ENCODE measurements around the gene DNMT3A.

DNMT3A gene

DNA sequence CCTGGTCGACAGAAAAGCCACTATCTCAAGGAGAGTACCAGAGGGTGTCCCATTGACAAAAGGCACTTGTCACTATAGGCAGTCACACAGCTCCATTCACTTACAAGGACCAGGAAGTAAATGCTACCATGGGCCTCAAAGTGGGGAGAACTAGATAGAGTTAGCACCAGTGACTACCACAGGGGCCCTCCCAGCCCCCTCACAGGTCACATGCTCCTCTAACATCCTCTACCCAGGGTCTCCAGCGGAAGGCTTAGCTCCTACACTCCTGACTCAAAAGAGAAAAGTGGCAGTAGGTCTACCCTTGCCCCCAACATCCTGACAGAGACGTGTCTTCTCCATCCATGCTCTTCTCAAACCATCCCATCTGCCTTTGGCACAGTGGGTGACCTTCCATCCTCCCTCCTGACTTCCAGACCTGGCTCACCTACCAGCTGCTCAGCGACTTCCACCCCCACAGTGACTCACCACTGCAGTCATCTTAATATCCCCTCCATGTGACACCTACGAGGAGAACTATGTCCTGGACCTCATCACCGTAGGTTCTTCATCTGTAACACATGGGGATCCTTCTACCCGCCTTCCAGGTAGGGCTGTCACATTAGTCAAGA lies 5.6 kb upstream of the DNMT3A start:
- Histone ChIP-seq H3K27ac (no peak overlapping the region), H3K27me3 (ENCODE audit: insufficient read depth, low read depth, severe bottlenecking) (no peaks in the 10 kb centered on the region), H3K9me3 (ENCODE audit: severe bottlenecking) (no peaks in the 10 kb centered on the region), H3K36me3 (no peaks in the 10 kb centered on the region), H3K4me3 (ENCODE audit: low read depth, low read length) (no peak overlapping the region)
- DNase-seq, result no peak
- TF ChIP-seq, protein P1, sequence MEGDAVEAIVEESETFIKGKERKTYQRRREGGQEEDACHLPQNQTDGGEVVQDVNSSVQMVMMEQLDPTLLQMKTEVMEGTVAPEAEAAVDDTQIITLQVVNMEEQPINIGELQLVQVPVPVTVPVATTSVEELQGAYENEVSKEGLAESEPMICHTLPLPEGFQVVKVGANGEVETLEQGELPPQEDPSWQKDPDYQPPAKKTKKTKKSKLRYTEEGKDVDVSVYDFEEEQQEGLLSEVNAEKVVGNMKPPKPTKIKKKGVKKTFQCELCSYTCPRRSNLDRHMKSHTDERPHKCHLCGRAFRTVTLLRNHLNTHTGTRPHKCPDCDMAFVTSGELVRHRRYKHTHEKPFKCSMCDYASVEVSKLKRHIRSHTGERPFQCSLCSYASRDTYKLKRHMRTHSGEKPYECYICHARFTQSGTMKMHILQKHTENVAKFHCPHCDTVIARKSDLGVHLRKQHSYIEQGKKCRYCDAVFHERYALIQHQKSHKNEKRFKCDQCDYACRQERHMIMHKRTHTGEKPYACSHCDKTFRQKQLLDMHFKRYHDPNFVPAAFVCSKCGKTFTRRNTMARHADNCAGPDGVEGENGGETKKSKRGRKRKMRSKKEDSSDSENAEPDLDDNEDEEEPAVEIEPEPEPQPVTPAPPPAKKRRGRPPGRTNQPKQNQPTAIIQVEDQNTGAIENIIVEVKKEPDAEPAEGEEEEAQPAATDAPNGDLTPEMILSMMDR (IDR thresholded peaks at IDR 0.05; ENCODE audit: low read depth, low read length), result no peak

DNA sequence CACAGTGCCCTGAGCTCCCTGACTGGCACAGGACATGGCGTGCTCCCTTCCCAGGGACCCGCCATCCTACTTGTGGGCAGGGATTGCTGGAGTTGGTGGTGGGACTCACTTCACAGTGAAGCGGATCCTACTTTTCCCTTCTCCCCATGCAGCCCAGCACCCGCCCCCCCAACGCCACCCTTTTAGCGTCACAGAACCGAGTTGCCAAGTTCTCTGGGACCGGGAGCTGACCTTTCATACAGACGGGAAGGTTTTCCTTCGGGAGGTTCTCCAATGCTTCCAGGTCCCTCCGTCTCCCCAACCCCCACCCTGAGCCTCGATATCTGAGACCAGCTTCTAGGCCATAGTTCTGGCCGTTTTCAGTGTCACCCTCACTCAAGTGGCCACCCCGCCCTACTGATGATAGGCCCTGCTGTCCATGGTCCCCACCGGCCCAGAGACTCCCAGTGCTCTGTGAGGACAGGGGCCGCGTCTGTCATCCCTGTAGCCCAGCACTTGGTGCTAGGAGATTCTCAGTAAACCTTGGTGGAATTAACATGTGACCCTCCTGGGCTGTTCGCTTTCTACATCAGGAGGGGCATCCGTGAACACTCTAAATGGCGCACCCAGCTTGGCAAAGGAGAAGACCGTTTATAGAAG lies 1.6 kb upstream of the DNMT3A start:
- TF ChIP-seq, protein P1 (IDR thresholded peaks at IDR 0.05; ENCODE audit: low read depth, low read length), result no peak
- Histone ChIP-seq H3K27ac (no peak overlapping the region), H3K9me3 (ENCODE audit: severe bottlenecking) (no peaks in the 10 kb centered on the region), H3K36me3 (peaks cover 2% of the 10 kb centered on the region; the same call in 1 of the 2 replicates), H3K27me3 (ENCODE audit: insufficient read depth, low read depth, severe bottlenecking) (no peaks in the 10 kb centered on the region), H3K4me3 (ENCODE audit: low read depth, low read length) (no peak overlapping the region)
- DNase-seq, result no peak

DNA sequence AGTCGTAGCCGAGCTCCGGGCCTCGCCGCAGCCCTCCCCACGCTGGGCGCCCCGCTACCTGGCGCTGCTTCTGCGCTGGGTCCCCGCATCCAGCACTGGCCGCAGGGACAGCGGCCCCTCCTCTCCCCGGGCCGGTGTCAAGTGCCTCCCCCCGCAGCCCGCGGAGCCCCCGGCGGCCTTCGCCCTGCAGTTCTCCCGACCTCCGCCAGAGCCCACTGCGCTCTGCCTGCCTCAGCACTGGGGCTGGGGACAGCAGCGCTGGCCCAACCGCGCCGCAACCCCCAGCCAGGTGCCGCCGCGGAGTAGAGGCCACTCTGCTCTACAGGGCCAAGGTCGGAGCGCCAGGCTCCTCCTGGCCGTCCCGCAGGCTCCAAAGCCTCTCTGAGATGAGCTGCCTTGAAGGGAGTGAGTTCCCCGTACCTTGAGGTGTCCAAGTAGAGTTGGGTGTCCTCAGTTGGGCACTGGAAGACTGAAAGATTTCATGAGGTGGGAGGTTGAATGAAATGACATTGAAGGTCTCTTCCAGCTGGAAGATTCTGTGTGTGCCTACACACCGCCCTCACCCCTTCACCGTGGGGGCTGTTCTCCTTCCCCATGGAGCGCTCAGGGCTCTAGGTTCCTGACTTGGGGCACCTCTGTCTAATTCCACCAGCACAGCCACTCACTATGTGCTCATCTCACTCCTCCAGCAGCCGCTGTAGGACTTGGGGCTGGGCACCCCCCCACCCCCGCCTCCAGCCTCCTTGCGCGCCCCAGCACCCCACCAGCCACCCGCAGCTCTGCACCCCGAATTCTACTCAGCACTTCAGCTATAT lies 854 bp upstream of the DNMT3A start:
- Histone ChIP-seq H3K27ac (peak overlapping the region; percentile 81), H3K9me3 (ENCODE audit: severe bottlenecking) (no peaks in the 10 kb centered on the region), H3K36me3 (peaks cover 3% of the 10 kb centered on the region; the same call in 1 of the 2 replicates), H3K4me3 (ENCODE audit: low read depth, low read length) (peak overlapping the region; percentile 46), H3K27me3 (ENCODE audit: insufficient read depth, low read depth, severe bottlenecking) (no peaks in the 10 kb centered on the region)
- TF ChIP-seq, protein P1 (IDR thresholded peaks at IDR 0.05; ENCODE audit: low read depth, low read length), result peak; percentile 99
- DNase-seq, result peak; percentile 94

DNA sequence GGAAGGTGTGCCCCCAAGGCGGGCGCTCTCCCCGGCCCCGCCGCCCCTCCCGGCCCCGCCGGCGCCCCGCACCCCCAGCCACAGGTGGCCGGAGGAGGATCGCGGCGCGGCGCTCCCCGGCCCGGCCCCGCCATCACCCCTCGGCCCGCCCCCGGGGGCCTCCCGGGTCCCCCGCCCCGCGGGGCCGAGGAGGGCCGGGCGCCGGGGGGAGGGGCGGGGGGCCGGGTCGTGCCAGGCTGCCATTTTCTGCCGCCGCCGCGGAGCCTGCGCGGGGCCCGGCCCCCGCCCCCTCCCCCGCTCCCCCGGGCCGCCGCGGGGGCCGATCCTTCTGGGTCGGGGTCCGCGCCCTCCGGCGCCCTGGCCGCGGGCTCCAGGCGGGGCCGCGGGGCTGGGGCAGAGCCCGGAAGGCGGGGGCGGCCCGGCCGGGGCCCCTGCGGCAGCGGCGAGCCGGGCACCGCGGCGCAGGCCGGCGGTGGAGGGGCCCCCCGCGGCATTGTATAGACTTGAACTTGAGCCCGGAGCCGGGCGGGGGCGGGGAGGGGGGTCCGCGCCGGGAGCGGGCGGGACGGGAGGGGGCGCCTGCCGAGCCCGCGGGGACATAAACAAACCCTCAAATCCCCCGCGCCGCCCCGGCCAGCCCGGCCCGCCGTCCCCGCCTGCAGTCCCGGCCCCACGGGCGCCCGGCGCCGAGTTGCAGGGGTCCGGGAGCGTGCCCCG lies 556 bp downstream of the DNMT3A start:
- no peaks in the 10 kb centered on the region for H3K27me3 ChIP-seq (ENCODE audit: insufficient read depth, low read depth, severe bottlenecking)
- peak overlapping the region; percentile 46 for H3K4me3 ChIP-seq (ENCODE audit: low read depth, low read length)
- H3K9me3 ChIP-seq (ENCODE audit: severe bottlenecking), result no peaks in the 10 kb centered on the region
- no peak overlapping the region for H3K27ac ChIP-seq
- no peak for DNase-seq
- TF ChIP-seq, protein P1 (IDR thresholded peaks at IDR 0.05; ENCODE audit: low read depth, low read length), result no peak
- peaks cover 3% of the 10 kb centered on the region; the same call in 1 of the 2 replicates for H3K36me3 ChIP-seq

DNA sequence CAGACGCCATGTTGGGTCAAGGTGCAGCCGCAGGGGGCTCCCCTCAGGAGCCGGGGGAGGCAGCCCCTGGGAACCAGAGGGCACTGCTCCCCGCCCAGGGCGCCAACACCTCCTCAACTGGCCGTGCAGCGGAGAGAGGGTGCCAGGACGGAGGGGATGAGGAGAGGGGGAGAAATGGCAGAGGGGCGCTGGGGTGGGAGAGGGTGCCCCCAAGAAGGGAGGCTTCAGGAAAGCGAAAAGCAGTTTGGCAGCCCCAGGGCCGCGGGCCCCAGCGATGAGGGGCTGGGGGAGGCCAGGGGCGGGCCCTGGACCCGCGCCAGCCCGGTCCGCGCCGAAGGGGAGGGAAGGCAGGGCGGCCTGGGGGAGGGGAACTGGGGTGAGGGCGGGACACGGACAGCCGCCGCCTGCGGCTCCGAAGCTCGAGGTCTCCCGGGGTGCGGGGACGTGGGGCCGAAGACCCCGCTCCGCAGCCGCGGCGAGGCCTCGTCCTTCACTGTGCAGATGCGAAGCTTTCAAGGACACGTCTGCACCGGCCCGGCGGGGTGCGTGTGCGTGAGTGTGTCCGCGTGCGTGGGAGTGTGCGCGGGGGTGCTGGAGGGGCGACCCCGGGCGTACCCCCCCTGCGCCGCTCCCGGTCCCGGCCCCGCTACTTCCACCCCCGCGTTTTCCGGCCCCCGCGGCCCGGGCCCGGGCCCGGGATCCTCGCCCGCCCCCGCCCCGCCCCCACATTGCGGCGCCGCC lies 1.4 kb downstream of the DNMT3A start:
- Histone ChIP-seq H3K27ac (peak overlapping the region; percentile 70), H3K27me3 (ENCODE audit: insufficient read depth, low read depth, severe bottlenecking) (no peaks in the 10 kb centered on the region), H3K4me3 (ENCODE audit: low read depth, low read length) (peak overlapping the region; percentile 46), H3K36me3 (peaks cover 3% of the 10 kb centered on the region; the same call in 1 of the 2 replicates), H3K9me3 (ENCODE audit: severe bottlenecking) (no peaks in the 10 kb centered on the region)
- DNase-seq, result no peak
- TF ChIP-seq, protein P1 (IDR thresholded peaks at IDR 0.05; ENCODE audit: low read depth, low read length), result no peak
